Gastrocnemius medialis (tissue), 4 donors: ENCODE measurements around the gene GRAMD1C.

Experiments
- CTCF ChIP-seq, 5 experiments: fragments of 450-650 bp in 3 of 5; fragments of 200-600 bp in 2 of 5; sonication (generic) in 2 of 5; IDR thresholded peaks in 4 of 5; conservative IDR thresholded peaks in 1 of 5; 1 replicate in 4 of 5; 2 replicates in 1 of 5; pipeline ENCODE4 v1.5.1; 2016 to 2019; ENCODE audit warnings: antibody characterized with exemption in 5 of 5, mild to moderate bottlenecking in 3 of 5, moderate library complexity in 3 of 5
- POLR2A ChIP-seq, 2 donors: fragments of 450-650 bp; IDR thresholded peaks; one replicate each; pipeline ENCODE4 v1.6.1; 2017; ENCODE audit warnings: antibody characterized with exemption in 2 of 2, mild to moderate bottlenecking in 2 of 2, moderate library complexity in 2 of 2

- no peak for TF ChIP-seq CTCF (IDR thresholded peaks at IDR 0.05 in 4 of 5, conservative IDR thresholded peaks at IDR 0.05 in 1 of 5)
- TF ChIP-seq POLR2A (IDR thresholded peaks at IDR 0.05), result no peak
Observed at GRCh38 chr3:113908133-113908532, 69.5 kb downstream of the GRAMD1C start.
